ENCODE measurements around the gene HOXD12. TPM values are rescaled to one million over a fixed set of nuclear protein-coding genes. Genes with fewer than 3 reads are reported as not detected.

HOXD12 gene
- total and polyA plus RNA-seq, 7 donors = not detected

DNA sequence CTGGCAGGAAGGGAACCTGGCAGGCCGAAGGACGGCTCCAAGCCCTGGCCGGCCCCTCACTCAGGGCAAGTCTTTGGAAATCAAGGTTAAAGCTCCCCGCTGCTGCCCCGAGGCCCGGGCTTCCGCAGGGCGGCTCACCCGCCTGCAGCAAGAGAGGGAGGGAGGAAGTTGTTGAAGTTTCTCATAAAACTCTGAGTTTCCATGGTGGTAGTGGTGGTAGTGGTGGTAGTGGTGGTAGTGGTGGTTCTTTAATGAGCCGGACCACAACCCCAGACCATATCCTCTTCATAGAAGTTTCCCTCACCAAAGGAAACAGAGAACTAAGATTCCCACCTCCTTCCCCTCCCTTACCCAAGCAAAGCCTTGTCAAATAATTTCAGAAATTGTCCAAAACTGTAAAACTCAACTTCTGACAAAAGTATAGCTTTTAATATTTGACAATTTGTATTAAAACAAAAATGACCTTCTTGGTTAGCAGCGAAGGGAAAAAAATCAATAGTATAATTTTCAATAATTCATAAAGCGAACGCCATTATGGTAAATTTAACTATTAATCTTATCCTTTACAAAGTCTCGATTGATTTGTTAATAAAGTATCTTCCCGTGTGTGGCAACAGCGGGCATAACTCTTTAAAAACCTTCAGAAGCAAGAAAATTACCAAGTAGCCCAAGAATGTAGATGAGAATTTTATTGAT, 15.5 kb downstream of the HOXD12 start:
- DNase-seq (no peak), ATAC-seq (no peak)
- Histone ChIP-seq H3K27ac (no peak overlapping the region), H3K4me3 (no peak overlapping the region), H3K4me1 (peaks cover 2% of the 10 kb centered on the region), H3K27me3 (ENCODE audit: insufficient read depth in 3 of 3, low read length in 2 of 3) (peaks cover 4 to 100% (median 62%) of the 10 kb centered on the region in 3 donors), H3K9me3 (no peaks in the 10 kb centered on the region), H3K36me3 (ENCODE audit: insufficient read depth in 1 of 2, low read depth in 1 of 2) (no peaks in the 10 kb centered on the region)
- no peak for TF ChIP-seq CTCF (IDR thresholded peaks at IDR 0.05)
- intact Hi-C loops (cut with DNase I) = loop anchor here in 1 of 2 donors (5.0 kb wide), 1 partner anchor 38 kb away; no protein-coding TSS in a partner anchor
- WGBS, 3 donors = 49 to 73% (median 70%) methylated on average over 15 to 16 of the region's 16 CpGs

- Histone ChIP-seq H3K27me3 (ENCODE audit: insufficient read depth in 3 of 3, low read length in 2 of 3) (peaks cover 7 to 100% (median 69%) of the 10 kb centered on the region in 3 donors), H3K4me3 (peak within 1 kb of the TSS; percentile 23), H3K27ac (no peak within 1 kb of the TSS), H3K36me3 (ENCODE audit: insufficient read depth in 1 of 2, low read depth in 1 of 2) (no peaks in the 10 kb centered on the region), H3K4me1 (peaks cover 2% of the 10 kb centered on the region), H3K9me3 (no peaks in the 10 kb centered on the region)
- WGBS, 3 donors = 9 to 12% (median 10%) methylated on average over 56 to 66 of the region's 66 CpGs
- intact Hi-C loops (cut with DNase I) = no loop called here
- ATAC-seq = peak; percentile 71 to 90 (median 82)
- peak in 1 of 2 donors; percentile 81 for DNase-seq
- TF ChIP-seq CTCF (IDR thresholded peaks at IDR 0.05) = peak; percentile 23
Observed at GRCh38 chr2:176115883-176116813, 16.6 kb downstream of the HOXD12 start, which contains the start of gene HOXD10. HOXD10 (plus strand) TSS chr2:176116778; CDS start chr2:176116834, 56 bp downstream.

- intact Hi-C loops (cut with DNase I) = no loop called here
- no peaks in the 10 kb centered on the region for H3K9me3 ChIP-seq
- no peak overlapping the region for H3K4me3 ChIP-seq
- no peak for DNase-seq
- no peak for TF ChIP-seq CTCF (IDR thresholded peaks at IDR 0.05)
- peaks cover 7 to 96% (median 68%) of the 10 kb centered on the region in 3 donors for H3K27me3 ChIP-seq (ENCODE audit: insufficient read depth in 3 of 3, low read length in 2 of 3)
- H3K36me3 ChIP-seq (ENCODE audit: insufficient read depth in 1 of 2, low read depth in 1 of 2) = no peaks in the 10 kb centered on the region
- peaks cover 2% of the 10 kb centered on the region for H3K4me1 ChIP-seq
- WGBS, 3 donors = 9 to 14% (median 13%) methylated on average over 39 to 40 of the region's 40 CpGs
- no peak overlapping the region for H3K27ac ChIP-seq
- no peak for ATAC-seq
Observed at GRCh38 chr2:176117162-176117822, 17.7 kb downstream of the HOXD12 start.

DNA sequence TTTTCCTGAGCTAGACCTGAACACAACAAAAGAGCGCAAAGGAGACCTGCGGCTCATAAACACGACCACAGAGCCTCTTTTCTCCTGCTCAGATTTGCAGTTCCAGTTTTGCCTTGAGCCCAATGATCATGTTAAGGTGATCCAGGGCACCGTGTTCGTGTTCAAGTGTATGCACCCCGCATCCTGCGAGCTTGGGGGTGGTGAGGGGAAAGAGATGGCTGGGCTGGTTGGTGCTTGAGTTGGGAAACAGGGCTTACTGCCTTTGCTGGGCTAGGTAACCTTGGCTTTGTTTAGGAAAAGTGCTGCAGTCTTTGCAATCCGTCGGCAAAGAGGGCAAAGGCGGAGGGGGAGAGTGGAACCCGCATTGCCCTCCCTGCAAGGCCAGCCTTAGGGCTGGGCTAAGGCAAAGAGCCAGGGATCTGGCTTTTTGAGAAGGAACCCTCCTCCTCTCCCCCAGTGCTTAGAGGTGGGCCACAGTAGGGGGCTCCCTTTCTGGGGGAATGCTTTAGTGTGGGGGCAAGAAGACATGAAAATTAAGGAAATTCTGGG, 18.3 kb downstream of the HOXD12 start:
- H3K36me3 ChIP-seq (ENCODE audit: insufficient read depth in 1 of 2, low read depth in 1 of 2) = no peaks in the 10 kb centered on the region
- no peak overlapping the region for H3K4me3 ChIP-seq
- WGBS, 3 donors = 18 to 27% (median 26%) methylated on average over 11 of the region's 11 CpGs
- intact Hi-C loops (cut with DNase I) = no loop called here
- no peak for TF ChIP-seq CTCF (IDR thresholded peaks at IDR 0.05)
- H3K9me3 ChIP-seq = no peaks in the 10 kb centered on the region
- DNase-seq = no peak
- H3K27me3 ChIP-seq (ENCODE audit: insufficient read depth in 3 of 3, low read length in 2 of 3) = peaks cover 7 to 90% (median 62%) of the 10 kb centered on the region in 3 donors
- H3K4me1 ChIP-seq = peaks cover 2% of the 10 kb centered on the region
- H3K27ac ChIP-seq = no peak overlapping the region
- ATAC-seq = no peak
